ENCODE results near the gene CDC42EP4.

DNA sequence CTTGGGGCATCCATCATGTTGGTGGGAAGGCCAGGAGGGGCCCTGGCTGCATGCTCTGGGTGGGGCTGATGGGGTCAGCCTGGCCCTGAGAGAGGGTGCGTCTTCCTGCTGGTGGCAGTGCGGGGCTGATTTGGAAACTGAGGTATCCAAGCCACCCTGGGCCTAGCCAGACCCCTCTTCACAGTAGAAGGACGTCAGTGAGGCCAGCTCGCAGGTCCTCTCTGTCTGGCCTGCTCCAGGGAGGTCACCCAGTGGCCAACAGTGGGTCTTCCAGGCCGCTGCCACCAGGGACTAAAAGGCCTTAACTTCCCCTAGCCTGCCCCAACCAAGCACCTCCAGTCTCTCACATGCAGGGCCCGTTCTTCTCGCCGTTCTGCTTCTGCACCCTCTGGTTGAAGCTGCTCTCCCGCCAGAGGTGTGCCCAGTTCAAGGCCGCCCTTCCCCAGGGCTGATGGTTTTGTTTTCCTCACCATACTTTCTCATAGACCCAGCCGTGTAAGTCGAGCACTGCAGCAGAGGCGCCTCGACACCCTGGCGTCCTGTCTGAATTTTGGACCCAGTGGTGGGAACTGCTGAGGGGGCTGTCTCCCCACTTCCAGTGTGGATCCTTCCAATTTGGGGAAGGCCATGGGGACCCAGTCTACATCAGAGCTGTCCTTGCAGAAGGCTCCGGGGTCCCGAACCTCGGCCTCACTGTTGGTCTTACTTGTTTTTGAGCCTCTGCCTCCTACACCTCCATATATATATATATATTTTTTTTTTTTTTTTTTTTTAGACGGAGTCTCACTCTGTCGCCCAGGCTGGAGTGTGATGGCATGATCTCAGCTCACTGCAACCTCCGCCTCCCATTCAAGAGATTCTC, 42.9 kb upstream of the CDC42EP4 start:
- TF ChIP-seq, protein P1, sequence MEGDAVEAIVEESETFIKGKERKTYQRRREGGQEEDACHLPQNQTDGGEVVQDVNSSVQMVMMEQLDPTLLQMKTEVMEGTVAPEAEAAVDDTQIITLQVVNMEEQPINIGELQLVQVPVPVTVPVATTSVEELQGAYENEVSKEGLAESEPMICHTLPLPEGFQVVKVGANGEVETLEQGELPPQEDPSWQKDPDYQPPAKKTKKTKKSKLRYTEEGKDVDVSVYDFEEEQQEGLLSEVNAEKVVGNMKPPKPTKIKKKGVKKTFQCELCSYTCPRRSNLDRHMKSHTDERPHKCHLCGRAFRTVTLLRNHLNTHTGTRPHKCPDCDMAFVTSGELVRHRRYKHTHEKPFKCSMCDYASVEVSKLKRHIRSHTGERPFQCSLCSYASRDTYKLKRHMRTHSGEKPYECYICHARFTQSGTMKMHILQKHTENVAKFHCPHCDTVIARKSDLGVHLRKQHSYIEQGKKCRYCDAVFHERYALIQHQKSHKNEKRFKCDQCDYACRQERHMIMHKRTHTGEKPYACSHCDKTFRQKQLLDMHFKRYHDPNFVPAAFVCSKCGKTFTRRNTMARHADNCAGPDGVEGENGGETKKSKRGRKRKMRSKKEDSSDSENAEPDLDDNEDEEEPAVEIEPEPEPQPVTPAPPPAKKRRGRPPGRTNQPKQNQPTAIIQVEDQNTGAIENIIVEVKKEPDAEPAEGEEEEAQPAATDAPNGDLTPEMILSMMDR (IDR thresholded peaks at IDR 0.05; ENCODE audit: poor library complexity, severe bottlenecking) = no peak
- no peak for TF ChIP-seq EZH2 (IDR thresholded peaks at IDR 0.05; ENCODE audit: borderline replicate concordance, insufficient read depth, low read length, poor library complexity, severe bottlenecking)
- TF ChIP-seq, protein P2, sequence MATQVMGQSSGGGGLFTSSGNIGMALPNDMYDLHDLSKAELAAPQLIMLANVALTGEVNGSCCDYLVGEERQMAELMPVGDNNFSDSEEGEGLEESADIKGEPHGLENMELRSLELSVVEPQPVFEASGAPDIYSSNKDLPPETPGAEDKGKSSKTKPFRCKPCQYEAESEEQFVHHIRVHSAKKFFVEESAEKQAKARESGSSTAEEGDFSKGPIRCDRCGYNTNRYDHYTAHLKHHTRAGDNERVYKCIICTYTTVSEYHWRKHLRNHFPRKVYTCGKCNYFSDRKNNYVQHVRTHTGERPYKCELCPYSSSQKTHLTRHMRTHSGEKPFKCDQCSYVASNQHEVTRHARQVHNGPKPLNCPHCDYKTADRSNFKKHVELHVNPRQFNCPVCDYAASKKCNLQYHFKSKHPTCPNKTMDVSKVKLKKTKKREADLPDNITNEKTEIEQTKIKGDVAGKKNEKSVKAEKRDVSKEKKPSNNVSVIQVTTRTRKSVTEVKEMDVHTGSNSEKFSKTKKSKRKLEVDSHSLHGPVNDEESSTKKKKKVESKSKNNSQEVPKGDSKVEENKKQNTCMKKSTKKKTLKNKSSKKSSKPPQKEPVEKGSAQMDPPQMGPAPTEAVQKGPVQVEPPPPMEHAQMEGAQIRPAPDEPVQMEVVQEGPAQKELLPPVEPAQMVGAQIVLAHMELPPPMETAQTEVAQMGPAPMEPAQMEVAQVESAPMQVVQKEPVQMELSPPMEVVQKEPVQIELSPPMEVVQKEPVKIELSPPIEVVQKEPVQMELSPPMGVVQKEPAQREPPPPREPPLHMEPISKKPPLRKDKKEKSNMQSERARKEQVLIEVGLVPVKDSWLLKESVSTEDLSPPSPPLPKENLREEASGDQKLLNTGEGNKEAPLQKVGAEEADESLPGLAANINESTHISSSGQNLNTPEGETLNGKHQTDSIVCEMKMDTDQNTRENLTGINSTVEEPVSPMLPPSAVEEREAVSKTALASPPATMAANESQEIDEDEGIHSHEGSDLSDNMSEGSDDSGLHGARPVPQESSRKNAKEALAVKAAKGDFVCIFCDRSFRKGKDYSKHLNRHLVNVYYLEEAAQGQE (IDR thresholded peaks at IDR 0.05; ENCODE audit: borderline replicate concordance) = no peak

Measured in neural cell (in vitro differentiated cells).